Retinal pigment epithelial cell (primary cell): ENCODE measurements around the gene TCP11L1.
"Not testable (repeated sequence)": the region's sequence is repeated elsewhere in the genome, so short reads cannot be mapped to it uniquely, and the experiment has no call there.

Experiments
- DNase-seq: peaks from one replicate; pipeline ENCODE4 v3.0.0-alpha.2; 2010; ENCODE audit warnings: low read depth
- H3K4me3 ChIP-seq: 2 replicates; pipeline ENCODE4 v1.5.1; 2011; ENCODE audit warnings: mild to moderate bottlenecking, low read length, control low read depth, moderate library complexity
- TF ChIP-seq, protein P1 (sequence below): conservative IDR thresholded peaks from 2 replicates; pipeline ENCODE4 v1.5.1; 2011; ENCODE audit warnings: low read depth, low read length, control low read depth, inconsistent platforms

Gene TCP11L1

DNA sequence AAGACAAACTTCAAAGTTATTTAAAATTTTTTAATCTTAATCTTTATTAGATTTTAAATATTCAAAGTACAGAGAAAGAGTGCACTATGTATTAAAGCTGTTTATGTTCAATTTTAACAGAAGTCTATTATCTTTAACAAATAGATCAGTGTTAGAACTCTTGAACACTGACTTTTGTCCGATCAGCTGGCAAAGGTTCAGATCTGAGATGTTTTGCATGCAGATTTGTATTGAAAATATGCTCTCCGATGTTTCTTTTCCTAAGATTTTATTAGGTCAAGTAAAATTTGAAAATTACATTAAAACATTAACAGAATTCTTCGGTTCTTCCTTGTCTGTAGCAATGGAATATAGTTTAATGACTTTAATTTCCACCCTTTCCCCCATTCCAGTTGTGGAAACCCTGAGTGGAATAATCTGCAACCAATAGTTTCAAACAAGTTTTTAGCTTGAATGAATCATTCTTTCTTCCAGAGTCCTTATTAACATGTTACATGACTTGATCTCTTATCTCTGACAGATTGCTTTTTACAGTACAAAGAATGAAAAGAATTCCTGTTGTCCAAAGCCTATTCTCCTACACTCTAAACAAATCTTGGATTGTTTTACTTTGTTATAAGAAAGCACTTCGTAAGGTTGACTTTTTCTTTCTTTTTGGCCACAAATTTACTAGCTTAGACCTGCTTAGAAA lies 11.4 kb upstream of the TCP11L1 start:
- no peak overlapping the region for H3K4me3 ChIP-seq
- TF ChIP-seq, protein P1, sequence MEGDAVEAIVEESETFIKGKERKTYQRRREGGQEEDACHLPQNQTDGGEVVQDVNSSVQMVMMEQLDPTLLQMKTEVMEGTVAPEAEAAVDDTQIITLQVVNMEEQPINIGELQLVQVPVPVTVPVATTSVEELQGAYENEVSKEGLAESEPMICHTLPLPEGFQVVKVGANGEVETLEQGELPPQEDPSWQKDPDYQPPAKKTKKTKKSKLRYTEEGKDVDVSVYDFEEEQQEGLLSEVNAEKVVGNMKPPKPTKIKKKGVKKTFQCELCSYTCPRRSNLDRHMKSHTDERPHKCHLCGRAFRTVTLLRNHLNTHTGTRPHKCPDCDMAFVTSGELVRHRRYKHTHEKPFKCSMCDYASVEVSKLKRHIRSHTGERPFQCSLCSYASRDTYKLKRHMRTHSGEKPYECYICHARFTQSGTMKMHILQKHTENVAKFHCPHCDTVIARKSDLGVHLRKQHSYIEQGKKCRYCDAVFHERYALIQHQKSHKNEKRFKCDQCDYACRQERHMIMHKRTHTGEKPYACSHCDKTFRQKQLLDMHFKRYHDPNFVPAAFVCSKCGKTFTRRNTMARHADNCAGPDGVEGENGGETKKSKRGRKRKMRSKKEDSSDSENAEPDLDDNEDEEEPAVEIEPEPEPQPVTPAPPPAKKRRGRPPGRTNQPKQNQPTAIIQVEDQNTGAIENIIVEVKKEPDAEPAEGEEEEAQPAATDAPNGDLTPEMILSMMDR, result no peak
- DNase-seq, result no peak

- H3K4me3 ChIP-seq, result no peak overlapping the region
- TF ChIP-seq, protein P1, result no peak
- DNase-seq, result no peak
These were observed 10.8 kb upstream of the TCP11L1 start for GRCh38 chr11:33028537-33028914.

- not testable (repeated sequence) for H3K4me3 ChIP-seq, DNase-seq
These were observed 10.2 kb upstream of the TCP11L1 start for GRCh38 chr11:33029218-33029617.

GRCh38 chr11:33033493-33033892 lies 5.9 kb upstream of the TCP11L1 start:
- H3K4me3 ChIP-seq, result no peak overlapping the region
- TF ChIP-seq, protein P1, result no peak
- DNase-seq, result no peak

GRCh38 chr11:33035011-33035410 lies 4.4 kb upstream of the TCP11L1 start:
- no peak overlapping the region for H3K4me3 ChIP-seq
- DNase-seq, result no peak
- TF ChIP-seq, protein P1, result no peak

GRCh38 chr11:33040033-33040861 lies 875 bp downstream of the TCP11L1 start:
- DNase-seq, result no peak
- peak overlapping the region; percentile 86 for H3K4me3 ChIP-seq
- TF ChIP-seq, protein P1, result no peak

DNA sequence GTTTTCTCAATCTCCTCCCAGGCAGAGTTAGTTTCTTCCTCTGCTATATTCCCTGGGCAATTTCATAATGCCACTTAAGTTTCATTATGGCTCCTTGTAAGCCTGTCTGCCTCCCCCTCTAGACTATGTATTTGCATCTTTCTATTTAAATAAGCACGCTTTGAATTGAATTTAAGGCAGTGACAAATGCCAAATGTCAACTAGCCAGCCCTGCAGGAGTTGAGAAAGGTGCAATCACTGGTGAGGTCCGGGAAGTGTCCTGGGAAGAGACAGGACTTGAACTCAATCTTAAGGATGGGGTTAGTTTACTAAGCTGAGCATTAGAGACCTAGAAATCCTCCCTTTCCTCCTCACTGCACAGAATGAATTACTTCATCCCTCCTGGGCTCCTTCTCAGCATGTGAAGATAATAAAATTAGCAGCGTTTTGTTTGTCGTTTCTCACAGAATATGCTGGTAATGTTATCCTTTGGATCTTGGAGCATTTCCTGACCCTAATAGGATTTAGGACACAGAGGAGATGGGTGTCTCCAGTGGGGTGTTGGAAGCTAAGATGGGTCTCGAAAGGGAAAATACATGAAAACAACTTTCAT lies 1.6 kb downstream of the TCP11L1 start:
- no peak overlapping the region for H3K4me3 ChIP-seq
- DNase-seq, result no peak
- TF ChIP-seq, protein P1, result no peak
